Peyer's patch (tissue), 4 donors: ENCODE measurements around the gene PRR18.

ENCODE experiments used
- CTCF ChIP-seq, 6 experiments: fragments of 450-650 bp in 4 of 6; fragments of 200-600 bp in 2 of 6; sonication (generic) in 1 of 6; IDR thresholded peaks; one replicate each; pipeline ENCODE4 v1.5.1; 2017 to 2019; ENCODE audit warnings: antibody characterized with exemption in 6 of 6, mild to moderate bottlenecking in 3 of 6, moderate library complexity in 1 of 6
- POLR2A ChIP-seq, 2 donors: fragments of 450-650 bp; IDR thresholded peaks; one replicate each; pipeline ENCODE4 v1.5.1; 2017; ENCODE audit warnings: antibody characterized with exemption in 2 of 2, mild to moderate bottlenecking in 2 of 2, moderate library complexity in 2 of 2

DNA sequence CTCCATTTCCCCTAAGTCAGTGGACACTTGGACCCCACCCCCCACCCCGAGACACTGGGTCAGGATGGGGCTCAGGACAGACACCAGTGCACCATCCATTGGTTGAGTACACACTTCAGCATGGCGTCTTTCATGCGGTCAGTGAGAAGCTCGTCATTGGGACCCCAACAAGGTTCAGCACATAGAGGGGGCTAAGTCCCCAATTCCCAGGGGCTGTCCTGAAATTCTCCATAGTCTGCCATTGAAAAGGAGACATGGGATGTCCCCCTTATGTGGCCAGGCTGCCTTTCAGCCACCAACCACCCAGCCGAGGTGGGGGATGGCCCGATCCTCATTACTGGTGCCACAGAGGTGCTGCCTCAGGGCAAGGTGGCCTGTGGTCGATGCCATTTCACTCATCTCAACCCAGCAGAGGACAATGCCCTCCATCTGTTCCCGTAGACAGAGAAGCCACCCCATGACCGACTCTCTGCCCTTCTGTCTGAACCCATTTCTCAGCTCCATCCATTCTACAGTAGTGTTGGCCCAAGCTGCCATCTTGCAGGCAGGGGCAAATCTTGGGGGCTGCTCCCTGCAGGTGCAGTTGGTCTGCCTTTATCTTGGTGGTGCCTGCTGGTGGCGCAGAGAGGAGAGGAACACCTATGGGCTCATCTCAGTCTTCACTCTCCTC lies 37.4 kb downstream of the PRR18 start:
- TF ChIP-seq POLR2A (IDR thresholded peaks at IDR 0.05) (no peak), CTCF (IDR thresholded peaks at IDR 0.05) (no peak)
